Measurements from ENCODE around the gene LECT2. TPM values are rescaled to one million over a fixed set of nuclear protein-coding genes. Genes with fewer than 3 reads are reported as not detected.
A peak's percentile ranks its signal among the peaks of the same experiment; 100 is the strongest.

Gene LECT2
- total RNA-seq, 1 experiment from 2014 or later, result not detected

- TF ChIP-seq REST (IDR thresholded peaks at IDR 0.05; ENCODE audit: low read depth), result no peak
- TF ChIP-seq EGR1 (IDR thresholded peaks at IDR 0.05; ENCODE audit: low read depth), result no peak
- TF ChIP-seq CEBPB (IDR thresholded peaks at IDR 0.05; ENCODE audit: low read depth), result no peak
Measured at GRCh38 chr5:136000147-136000546, 45.4 kb upstream of the LECT2 start (continued).

- ATAC-seq, result peak; percentile 22; the same call in 1 of the 2 replicates
- ChIA-PET POLR2A (no interaction called here), RAD21 (ENCODE audit: low non-redundant PET in 1 of 2, low total read pairs in 2 of 2, uncharacterized antibody in 2 of 2, unreplicated experiment in 2 of 2) (no interaction called here), CTCF (no interaction called here)
- Histone ChIP-seq H3K4me1 (ENCODE audit: control insufficient read depth in 1 of 2, insufficient read depth in 2 of 2, low read length in 2 of 2) (no peaks in the 10 kb centered on the region), H3K9me3 (ENCODE audit: control insufficient read depth in 1 of 2, insufficient read depth in 1 of 2, low read depth in 1 of 2, low read length in 2 of 2) (no peaks in the 10 kb centered on the region), H3K27me3 (ENCODE audit: insufficient read depth, low read length) (peaks cover 55% of the 10 kb centered on the region), H3K4me3 (replicated peaks in 1 of 2; ENCODE audit: low read depth in 1 of 2, low read length in 2 of 2) (no peak overlapping the region), H3K36me3 (ENCODE audit: control insufficient read depth in 1 of 2, insufficient read depth in 2 of 2, low read length in 2 of 2) (no peaks in the 10 kb centered on the region), H4K20me1 (ENCODE audit: insufficient read depth) (no peaks in the 10 kb centered on the region), H3K79me2 (ENCODE audit: insufficient read depth, low read length) (no peaks in the 10 kb centered on the region), H2AFZ (ENCODE audit: low read depth, low read length, poor library complexity, severe bottlenecking) (no peak overlapping the region), H3K9ac (ENCODE audit: low read length) (no peak overlapping the region), H3K27ac (ENCODE audit: low read depth, low read length) (no peak overlapping the region), H3K4me2 (ENCODE audit: low read length) (no peak overlapping the region), H3K9me2 (ENCODE audit: insufficient read depth) (no peaks in the 10 kb centered on the region)
- no peak for DNase-seq (ENCODE audit: low read depth, low spot score)
- no TSS peak for BruUV-seq (replicated peaks)
- intact Hi-C loops (cut with micrococcal nuclease), result loop anchor here (5.0 kb wide), 1 partner anchor 878 kb away; no protein-coding TSS in a partner anchor
- TF ChIP-seq ZNF274 (IDR thresholded peaks at IDR 0.05; ENCODE audit: low read depth, low read length), result no peak
- no peak for TF ChIP-seq ZBTB33 (IDR thresholded peaks at IDR 0.05; ENCODE audit: extremely low read depth, insufficient replicate concordance, low read length)
- no peak for TF ChIP-seq CTCF (IDR thresholded peaks at IDR 0.05 in 2 of 3, conservative IDR thresholded peaks at IDR 0.05 in 1 of 3; ENCODE audit: borderline replicate concordance in 1 of 3, insufficient read depth in 1 of 3, low read depth in 2 of 3, low read length in 2 of 3)
- TF ChIP-seq ZFX (IDR thresholded peaks at IDR 0.05), result no peak
- no peak for TF ChIP-seq SIN3A (IDR thresholded peaks at IDR 0.05; ENCODE audit: low read depth)
- no peak for TF ChIP-seq SP1 (IDR thresholded peaks at IDR 0.05; ENCODE audit: low read depth)
- no peak for TF ChIP-seq YY1 (IDR thresholded peaks at IDR 0.05; ENCODE audit: extremely low read depth, insufficient replicate concordance, low read depth, low read length)
- no peak for TF ChIP-seq EZH2phosphoT487 (IDR thresholded peaks at IDR 0.05; ENCODE audit: borderline replicate concordance)
Measured at GRCh38 chr5:135999406-136000139, 44.8 kb upstream of the LECT2 start.

Measured in HCT116 (cell line).